HepG2 (cell line): Measurements from ENCODE around the gene GNAL. TPM values are rescaled to one million over a fixed set of nuclear protein-coding genes. Genes with fewer than 3 reads are reported as not detected.

ENCODE experiments used
- ATAC-seq: fragments of 200-7000 bp; cut with Tn5 transposase; 3 replicates; pipeline ENCODE4 v1.9.1; 2020; ENCODE audit warnings: mild to moderate bottlenecking, moderate library complexity
- BruUV-seq: library from RNA; stranded (reverse); fragments of 400-500 nt; replicated peaks from 2 replicates; lab custom pipeline; 2021; lab: Mats Ljungman, UMichigan
- CTCF ChIA-PET: fragments of 300-600 bp; formaldehyde crosslinking; extraction: SDS; loops from one replicate; lab custom pipeline; 2021; ENCODE audit warnings: low total read pairs, inconsistent platforms, low intra/inter-chr PET ratio; lab: Yijun Ruan, JAX
- POLR2A ChIA-PET: fragments of 350-600 bp; sonication (Branson Sonifier 250); formaldehyde crosslinking; loops from one replicate; lab custom pipeline; 2020; ENCODE audit warnings: antibody characterized with exemption, inconsistent platforms; lab: Yijun Ruan, JAX
- DNase-seq: peaks from one replicate; pipeline ENCODE4 v3.0.0-alpha.2; 2015; ENCODE audit warnings: low spot score
- FAIRE-seq: peaks from 3 replicates; lab custom pipeline; 2011; peaks lifted over from hg19 to GRCh38; lab: Jason Lieb, UNC
- H2AFZ ChIP-seq: one replicate; pipeline ENCODE4 v1.6.1; 2011; ENCODE audit warnings: low read length, inconsistent platforms
- H3K27ac ChIP-seq: fragments of 300-600 bp; 3 replicates; pipeline ENCODE4 v1.8.0; 2011; ENCODE audit warnings: mixed run types, mild to moderate bottlenecking, mixed read lengths, low read length, inconsistent platforms; ENCODE audit not compliant: insufficient read depth; ENCODE audit errors: extremely low read length
- H3K27me3 ChIP-seq, 2 experiments: fragments of 200-600 bp in 1 of 2; 2 replicates in 1 of 2; 3 replicates in 1 of 2; pipeline versions ENCODE4 v1.6.0 to v1.8.0; 2011; ENCODE audit warnings: low read length in 2 of 2, mild to moderate bottlenecking in 2 of 2, moderate library complexity in 2 of 2, inconsistent platforms in 1 of 2; ENCODE audit not compliant: insufficient read depth in 2 of 2, control insufficient read depth in 1 of 2
- H3K36me3 ChIP-seq, 2 experiments: fragments of 200-600 bp in 1 of 2; replicated peaks in 1 of 2; 2 replicates in 1 of 2; 3 replicates in 1 of 2; pipeline versions ENCODE4 v1.5.1 to v1.8.0; 2011; ENCODE audit warnings: low read length in 2 of 2, inconsistent platforms in 1 of 2; ENCODE audit not compliant: insufficient read depth in 2 of 2, control insufficient read depth in 1 of 2
- H3K4me1 ChIP-seq: 2 replicates; pipeline ENCODE4 v1.5.1; 2012; ENCODE audit warnings: low read length, inconsistent platforms; ENCODE audit not compliant: insufficient read depth
- H3K4me2 ChIP-seq: 2 replicates; pipeline ENCODE4 v1.6.0; 2011; ENCODE audit warnings: low read depth, low read length, inconsistent platforms
- H3K4me3 ChIP-seq, 3 experiments: fragments of 200-600 bp in 1 of 3; sonication (generic), shearing (Covaris generic) in 1 of 3; replicated peaks in 1 of 3; 2 replicates each; pipeline ENCODE4 v1.5.1; 2011 to 2016; ENCODE audit warnings: low read length in 3 of 3, inconsistent platforms in 2 of 3, low read depth in 2 of 3, mild to moderate bottlenecking in 2 of 3, control low read depth in 1 of 3, mixed read lengths in 1 of 3; ENCODE audit not compliant: insufficient read depth in 1 of 3
- H3K79me2 ChIP-seq: one replicate; pipeline ENCODE4 v1.6.1; 2011; ENCODE audit warnings: low read length, inconsistent platforms; ENCODE audit not compliant: insufficient read depth
- H3K9ac ChIP-seq: 2 replicates; pipeline ENCODE4 v1.6.0; 2011; ENCODE audit warnings: mild to moderate bottlenecking, low read depth, low read length, inconsistent platforms; ENCODE audit not compliant: insufficient read depth
- H3K9me3 ChIP-seq: 2 replicates; pipeline ENCODE4 v1.5.1; 2012; ENCODE audit warnings: mild to moderate bottlenecking, low read length
- H4K20me1 ChIP-seq: 2 replicates; pipeline ENCODE4 v1.6.0; 2011; ENCODE audit warnings: inconsistent platforms, mild to moderate bottlenecking, low read length, moderate library complexity; ENCODE audit not compliant: insufficient read depth
- FOXA1 ChIP-seq, 2 experiments: fragments of 450-650 bp in 1 of 2; sonication (generic) in 1 of 2; formaldehyde crosslinking in 1 of 2; IDR thresholded peaks; 2 replicates each; pipeline versions ENCODE4 v1.4.0 to v1.6.1; 2016 to 2020; ENCODE audit warnings: missing genetic modification reagents in 1 of 2
- HCFC1 ChIP-seq: fragments of 150-350 bp; IDR thresholded peaks from 2 replicates; pipeline ENCODE4 v1.6.1; 2014; ENCODE audit warnings: low read depth, low read length
- HHEX ChIP-seq: IDR thresholded peaks from 2 replicates; pipeline ENCODE4 v1.6.1; 2016; ENCODE audit warnings: control low read depth
- KLF11 ChIP-seq: IDR thresholded peaks from 2 replicates; pipeline ENCODE4 v1.6.1; 2016; ENCODE audit warnings: missing compliant biosample characterization
- RCOR2 ChIP-seq: IDR thresholded peaks from 2 replicates; pipeline ENCODE4 v1.6.1; 2016; ENCODE audit warnings: missing biosample characterization, missing genetic modification reagents
- SNAI1 ChIP-seq: sonication (generic); formaldehyde crosslinking; IDR thresholded peaks from 2 replicates; pipeline ENCODE4 v1.5.0; 2020; ENCODE audit warnings: mild to moderate bottlenecking, missing genetic modification reagents, borderline replicate concordance
- TGIF2 ChIP-seq: IDR thresholded peaks from 2 replicates; pipeline ENCODE4 v1.6.1; 2016; ENCODE audit warnings: control low read depth, missing compliant biosample characterization
- ZKSCAN8 ChIP-seq: IDR thresholded peaks from 2 replicates; pipeline ENCODE4 v1.6.1; 2016; ENCODE audit warnings: borderline replicate concordance, missing genetic modification reagents, missing compliant biosample characterization
- ZNF552 ChIP-seq: sonication (generic); formaldehyde crosslinking; IDR thresholded peaks from 2 replicates; pipeline ENCODE4 v1.9.0; 2022; ENCODE audit warnings: missing genetic modification reagents, mild to moderate bottlenecking, borderline replicate concordance
- ZNF589 ChIP-seq: sonication (generic); formaldehyde crosslinking; conservative IDR thresholded peaks from 2 replicates; pipeline ENCODE4 v1.8.0; 2022; ENCODE audit warnings: mild to moderate bottlenecking, moderate library complexity, missing genetic modification reagents
- ZNF749 ChIP-seq: sonication (generic); formaldehyde crosslinking; IDR thresholded peaks from 2 replicates; pipeline ENCODE4 v1.8.0; 2022; ENCODE audit warnings: mild to moderate bottlenecking, missing genetic modification reagents, moderate library complexity, borderline replicate concordance
- ZNF766 ChIP-seq: sonication (generic); formaldehyde crosslinking; IDR thresholded peaks from 2 replicates; pipeline ENCODE4 v1.5.0; 2020; ENCODE audit warnings: missing genetic modification reagents, borderline replicate concordance
- ZNF891 ChIP-seq: sonication (generic); formaldehyde crosslinking; IDR thresholded peaks from 2 replicates; pipeline ENCODE4 v1.5.0; 2020; ENCODE audit warnings: mild to moderate bottlenecking, missing genetic modification reagents
- WGBS: methylation state at CpG from one replicate; pipeline ENCODE4 v1.1.6; 2017; ENCODE audit warnings: low lambda C conversion rate; 5-methylcytosine and 5-hydroxymethylcytosine counted together
- in situ Hi-C: cut with HindIII; loops from 2 replicates; pipeline ENCODE4 v1.10.0; 2017; ENCODE audit warnings: low pct_unique_long_range_greater_than_20kb; ENCODE audit not compliant: extremely low pct_ligation_motif_present
- intact Hi-C: fragments of 100-400 bp; cut with micrococcal nuclease; formaldehyde crosslinking; loops from one replicate; pipeline ENCODE4 v1.10.0; 2022; ENCODE audit not compliant: unreplicated experiment
- polyA plus RNA-seq, 8 experiments: library from polyadenylated mRNA; depleted of rRNA in 3 of 8; stranded (reverse) in 7 of 8; unstranded in 1 of 8; fragments of >200 nt; fragmentation: Illumina TruSeq in 4 of 8; extraction: Trizol in 4 of 8; gene quantifications; 2 replicates each; pipeline versions ENCODE4 v1.2.1 to v1.2.3, GENCODE V29; 2011 to 2016; ENCODE audit warnings: low read depth in 4 of 8, missing spikeins in 1 of 8, mixed read lengths in 1 of 8; ENCODE audit not compliant: insufficient read depth in 1 of 8
- total RNA-seq, 5 experiments: library from RNA; depleted of rRNA; stranded (reverse); fragments of >200 nt; fragmentation: Illumina TruSeq; extraction: Trizol; gene quantifications; 2 replicates each; pipeline ENCODE4 v1.2.3, GENCODE V29; 2016; ENCODE audit warnings: low read depth in 1 of 5
- TF ChIP-seq, protein P1 (sequence below): IDR thresholded peaks from 2 replicates; pipeline ENCODE4 v1.6.1; 2012; ENCODE audit warnings: low read length, improper control_type of control experiment
- TF ChIP-seq, protein P2 (sequence below): sonication (generic); formaldehyde crosslinking; IDR thresholded peaks from 2 replicates; pipeline ENCODE4 v1.4.0; 2020; ENCODE audit warnings: missing genetic modification reagents

The GNAL gene
- total and polyA plus RNA-seq, 2 of the 13 experiments (the other 11 are each of a cell fraction or from before 2014, with no cell fraction given), result 0.87 to 1.4 TPM

DNA sequence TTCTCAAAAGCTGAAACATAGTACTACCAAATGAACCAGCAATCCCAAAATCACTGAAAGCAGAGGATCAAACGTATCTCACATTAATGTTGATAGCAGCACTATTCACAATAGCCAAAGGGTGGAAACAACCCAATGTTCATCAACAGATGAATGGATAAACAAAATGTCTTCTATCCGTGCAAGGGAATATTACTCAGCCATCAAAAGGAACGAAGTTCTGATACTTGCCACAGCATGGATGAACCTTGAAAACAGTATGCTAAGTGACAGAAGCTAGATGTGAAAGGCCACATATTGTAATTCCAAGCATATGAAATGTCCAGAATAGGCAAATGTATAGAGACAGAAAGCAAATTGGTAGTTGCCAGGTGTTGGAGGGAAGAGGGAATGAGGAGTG, 105.1 kb downstream of the GNAL start:
- no TSS peak for BruUV-seq
- DNase-seq, result no peak
- Histone ChIP-seq H3K27ac (no peak overlapping the region), H3K36me3 (no peaks in the 10 kb centered on the region), H2AFZ (no peak overlapping the region), H4K20me1 (no peaks in the 10 kb centered on the region), H3K9me3 (no peaks in the 10 kb centered on the region), H3K4me2 (no peak overlapping the region), H3K79me2 (no peaks in the 10 kb centered on the region), H3K4me3 (no peak overlapping the region), H3K4me1 (no peaks in the 10 kb centered on the region), H3K27me3 (no peaks in the 10 kb centered on the region; a peak in 1 of 5 replicates)
- no peak for ATAC-seq
- in situ Hi-C loops, result no loop called here
- 48% methylated on average over 3 of the region's 3 CpGs for WGBS
- intact Hi-C loops, result no loop called here
- POLR2A ChIA-PET, result no interaction called here
- CTCF ChIA-PET, result no interaction called here
- FAIRE-seq, result no peak
- TF ChIP-seq ZKSCAN8 (CRISPR knock-in tag) (no peak), HCFC1 (no peak), ZNF749 (no peak), ZNF891 (CRISPR knock-in tag) (no peak), TGIF2 (CRISPR knock-in tag) (no peak), FOXA1 (IDR thresholded peaks at IDR 0.05) (no peak), FOXA1 (CRISPR knock-in tag; IDR thresholded peaks at IDR 0.05) (no peak)
- TF ChIP-seq, all 625 proteins: peak for 0
- no peak overlapping the region for H3K9ac ChIP-seq

DNA sequence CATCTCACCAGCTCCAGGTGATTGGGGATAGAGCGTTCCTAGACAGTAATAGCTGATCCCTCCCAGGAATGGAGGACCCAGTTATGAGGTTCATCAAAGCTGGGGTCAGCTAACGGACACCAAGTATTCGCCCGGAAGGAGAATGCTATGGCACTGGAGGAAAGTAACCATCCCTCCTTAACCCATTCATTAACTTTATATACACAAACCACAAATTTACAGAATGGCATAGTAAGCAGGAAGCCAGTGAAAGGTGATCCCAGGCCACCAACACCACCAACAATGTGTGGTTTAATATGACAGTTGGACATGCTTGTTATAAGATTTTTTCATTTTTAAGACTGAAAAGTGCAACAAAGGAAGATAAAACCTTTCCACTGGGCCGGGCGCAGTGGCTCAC, 106.9 kb downstream of the GNAL start:
- intact Hi-C loops, result no loop called here
- no peak for DNase-seq
- ChIA-PET POLR2A (no interaction called here), CTCF (no interaction called here)
- Histone ChIP-seq H3K79me2 (no peaks in the 10 kb centered on the region), H2AFZ (no peak overlapping the region), H3K27me3 (peaks cover 0 to 2% of the 10 kb centered on the region in 2 experiments; a peak in 1 of 5 replicates), H3K4me2 (no peak overlapping the region), H4K20me1 (no peaks in the 10 kb centered on the region), H3K36me3 (no peaks in the 10 kb centered on the region), H3K4me1 (peaks cover 2% of the 10 kb centered on the region; the same call in 1 of the 2 replicates), H3K27ac (no peak overlapping the region), H3K9ac (no peak overlapping the region), H3K9me3 (no peaks in the 10 kb centered on the region), H3K4me3 (no peak overlapping the region)
- BruUV-seq, result no TSS peak
- in situ Hi-C loops, result no loop called here
- no peak for ATAC-seq
- WGBS, result 78% methylated on average over 6 of the region's 6 CpGs
- FAIRE-seq, result no peak
- no peak for TF ChIP-seq SNAI1 (CRISPR knock-in tag)
- no peak for TF ChIP-seq ZNF589 (CRISPR knock-in tag)
- TF ChIP-seq RCOR2, result no peak
- TF ChIP-seq HHEX, result no peak
- TF ChIP-seq ZNF552 (CRISPR knock-in tag), result no peak
- no peak for TF ChIP-seq ZNF766 (CRISPR knock-in tag)
- TF ChIP-seq, protein P1, sequence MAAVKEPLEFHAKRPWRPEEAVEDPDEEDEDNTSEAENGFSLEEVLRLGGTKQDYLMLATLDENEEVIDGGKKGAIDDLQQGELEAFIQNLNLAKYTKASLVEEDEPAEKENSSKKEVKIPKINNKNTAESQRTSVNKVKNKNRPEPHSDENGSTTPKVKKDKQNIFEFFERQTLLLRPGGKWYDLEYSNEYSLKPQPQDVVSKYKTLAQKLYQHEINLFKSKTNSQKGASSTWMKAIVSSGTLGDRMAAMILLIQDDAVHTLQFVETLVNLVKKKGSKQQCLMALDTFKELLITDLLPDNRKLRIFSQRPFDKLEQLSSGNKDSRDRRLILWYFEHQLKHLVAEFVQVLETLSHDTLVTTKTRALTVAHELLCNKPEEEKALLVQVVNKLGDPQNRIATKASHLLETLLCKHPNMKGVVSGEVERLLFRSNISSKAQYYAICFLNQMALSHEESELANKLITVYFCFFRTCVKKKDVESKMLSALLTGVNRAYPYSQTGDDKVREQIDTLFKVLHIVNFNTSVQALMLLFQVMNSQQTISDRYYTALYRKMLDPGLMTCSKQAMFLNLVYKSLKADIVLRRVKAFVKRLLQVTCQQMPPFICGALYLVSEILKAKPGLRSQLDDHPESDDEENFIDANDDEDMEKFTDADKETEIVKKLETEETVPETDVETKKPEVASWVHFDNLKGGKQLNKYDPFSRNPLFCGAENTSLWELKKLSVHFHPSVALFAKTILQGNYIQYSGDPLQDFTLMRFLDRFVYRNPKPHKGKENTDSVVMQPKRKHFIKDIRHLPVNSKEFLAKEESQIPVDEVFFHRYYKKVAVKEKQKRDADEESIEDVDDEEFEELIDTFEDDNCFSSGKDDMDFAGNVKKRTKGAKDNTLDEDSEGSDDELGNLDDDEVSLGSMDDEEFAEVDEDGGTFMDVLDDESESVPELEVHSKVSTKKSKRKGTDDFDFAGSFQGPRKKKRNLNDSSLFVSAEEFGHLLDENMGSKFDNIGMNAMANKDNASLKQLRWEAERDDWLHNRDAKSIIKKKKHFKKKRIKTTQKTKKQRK, result no peak
- TF ChIP-seq, protein P2, sequence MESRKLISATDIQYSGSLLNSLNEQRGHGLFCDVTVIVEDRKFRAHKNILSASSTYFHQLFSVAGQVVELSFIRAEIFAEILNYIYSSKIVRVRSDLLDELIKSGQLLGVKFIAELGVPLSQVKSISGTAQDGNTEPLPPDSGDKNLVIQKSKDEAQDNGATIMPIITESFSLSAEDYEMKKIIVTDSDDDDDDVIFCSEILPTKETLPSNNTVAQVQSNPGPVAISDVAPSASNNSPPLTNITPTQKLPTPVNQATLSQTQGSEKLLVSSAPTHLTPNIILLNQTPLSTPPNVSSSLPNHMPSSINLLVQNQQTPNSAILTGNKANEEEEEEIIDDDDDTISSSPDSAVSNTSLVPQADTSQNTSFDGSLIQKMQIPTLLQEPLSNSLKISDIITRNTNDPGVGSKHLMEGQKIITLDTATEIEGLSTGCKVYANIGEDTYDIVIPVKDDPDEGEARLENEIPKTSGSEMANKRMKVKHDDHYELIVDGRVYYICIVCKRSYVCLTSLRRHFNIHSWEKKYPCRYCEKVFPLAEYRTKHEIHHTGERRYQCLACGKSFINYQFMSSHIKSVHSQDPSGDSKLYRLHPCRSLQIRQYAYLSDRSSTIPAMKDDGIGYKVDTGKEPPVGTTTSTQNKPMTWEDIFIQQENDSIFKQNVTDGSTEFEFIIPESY (CRISPR knock-in tag), result no peak
- no peak for TF ChIP-seq KLF11 (CRISPR knock-in tag)
